ENCODE measurements around the gene RPL9. TPM values are rescaled to one million over a fixed set of nuclear protein-coding genes. Genes with fewer than 3 reads are reported as not detected.

RPL9 gene
- total and polyA plus RNA-seq, 2 of the 8 experiments (the other 6 are each of a cell fraction or from before 2014, with no cell fraction given), result 1,161 to 1,184 TPM

DNA sequence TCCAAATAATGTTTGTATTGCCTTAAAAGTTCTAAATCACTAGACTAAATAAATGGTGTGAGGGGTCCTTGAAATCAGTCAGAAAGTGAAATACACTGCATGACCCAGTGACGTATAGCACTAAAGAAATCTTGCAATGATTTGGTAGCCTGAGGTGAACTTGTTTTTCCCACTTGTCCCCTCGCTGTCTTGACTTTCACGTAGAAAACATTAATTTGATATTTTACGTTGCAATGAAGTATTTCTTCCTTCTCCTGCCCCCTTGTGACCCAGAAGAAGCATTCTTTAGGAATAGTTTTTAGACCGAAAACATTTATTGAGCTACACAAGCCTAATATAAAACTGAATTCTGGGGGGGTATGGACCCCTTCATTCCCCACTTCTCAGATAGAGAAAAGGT is 48.3 kb downstream of the RPL9 start:
- Histone ChIP-seq H3K4me3 (ENCODE audit: extremely low read depth in 1 of 4, insufficient read depth in 2 of 4, low read depth in 3 of 4, low read length in 4 of 4) (no peak overlapping the region), H2AFZ (ENCODE audit: low read length) (no peak overlapping the region), H2BK5ac (ENCODE audit: low read depth, low read length) (no peak overlapping the region), H3K14ac (ENCODE audit: insufficient read length) (no peak overlapping the region), H3K79me1 (ENCODE audit: low read depth, low read length) (no peaks in the 10 kb centered on the region), H3K27me3 (replicated peaks in 1 of 4; ENCODE audit: control insufficient read depth in 3 of 4, extremely low read depth in 1 of 4, insufficient read depth in 3 of 4, low read length in 3 of 4) (no peaks in the 10 kb centered on the region), H3K23me2 (ENCODE audit: low read depth, low read length) (no peaks in the 10 kb centered on the region), H3K36me3 (ENCODE audit: control insufficient read depth in 2 of 4, insufficient read depth in 4 of 4, low read length in 3 of 4) (no peaks in the 10 kb centered on the region), H3K4me1 (replicated peaks in 1 of 4; ENCODE audit: control insufficient read depth in 3 of 4, insufficient read depth in 4 of 4, low read length in 3 of 4) (no peaks in the 10 kb centered on the region), H2BK12ac (ENCODE audit: low read depth, low read length) (no peak overlapping the region), H3K27ac (ENCODE audit: low read depth, low read length) (no peak overlapping the region), H4K91ac (replicated peaks; ENCODE audit: insufficient read length, low read length) (no peak overlapping the region), H3K9me3 (ENCODE audit: insufficient read depth in 2 of 2, low read depth in 1 of 2, low read length in 1 of 2) (no peaks in the 10 kb centered on the region), H2AK5ac (ENCODE audit: low read depth, low read length) (no peak overlapping the region), H3K9ac (replicated peaks in 1 of 4; ENCODE audit: extremely low read depth in 1 of 4, low read depth in 3 of 4, low read length in 3 of 4) (no peak overlapping the region), H3K23ac (ENCODE audit: insufficient read length) (no peak overlapping the region), H2BK120ac (replicated peaks; ENCODE audit: low read depth, low read length) (no peak overlapping the region), H2BK15ac (ENCODE audit: low read length) (no peak overlapping the region), H3K79me2 (ENCODE audit: control insufficient read depth in 1 of 2, insufficient read depth in 2 of 2, low read length in 2 of 2) (no peaks in the 10 kb centered on the region), H4K5ac (ENCODE audit: insufficient read length, low read depth, low read length) (no peak overlapping the region), H4K20me1 (replicated peaks in 1 of 2; ENCODE audit: control insufficient read depth in 1 of 2, insufficient read depth in 2 of 2, low read length in 2 of 2) (no peaks in the 10 kb centered on the region), H3K4me2 (ENCODE audit: insufficient read depth in 1 of 2, low read depth in 2 of 2, low read length in 2 of 2) (no peak overlapping the region), H4K8ac (ENCODE audit: extremely low read depth, insufficient read depth, low read length) (no peak overlapping the region), H3K56ac (replicated peaks; ENCODE audit: insufficient read length, low read depth, low read length) (no peak overlapping the region), H3K18ac (ENCODE audit: extremely low read depth, low read length) (no peak overlapping the region), H2BK20ac (ENCODE audit: low read length) (no peak overlapping the region), H3K4ac (replicated peaks; ENCODE audit: insufficient read length, low read depth, low read length) (no peak overlapping the region)
- DNase-seq (ENCODE audit: low read depth in 1 of 2, low spot score in 2 of 2), result no peak
- WGBS, 2 experiments (ENCODE audit: extremely low coverage in 1 of 2, insufficient coverage in 1 of 2, insufficient read length in 1 of 2, insufficient replicate concordance in 2 of 2, low coverage in 1 of 2, low lambda C conversion rate in 2 of 2, missing lambda C conversion rate in 1 of 2), result 88% methylated on average over 5 of the region's 5 CpGs; no CpG with 5 or more reads in 1 of the 2 experiments
- POLR2A ChIA-PET (ENCODE audit: partially characterized antibody), result no interaction called here
- TF ChIP-seq, protein P1, sequence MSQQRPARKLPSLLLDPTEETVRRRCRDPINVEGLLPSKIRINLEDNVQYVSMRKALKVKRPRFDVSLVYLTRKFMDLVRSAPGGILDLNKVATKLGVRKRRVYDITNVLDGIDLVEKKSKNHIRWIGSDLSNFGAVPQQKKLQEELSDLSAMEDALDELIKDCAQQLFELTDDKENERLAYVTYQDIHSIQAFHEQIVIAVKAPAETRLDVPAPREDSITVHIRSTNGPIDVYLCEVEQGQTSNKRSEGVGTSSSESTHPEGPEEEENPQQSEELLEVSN (IDR thresholded peaks at IDR 0.05), result no peak
- TF ChIP-seq CTCF (IDR thresholded peaks at IDR 0.05; ENCODE audit: control extremely low read depth in 1 of 3, insufficient read depth in 1 of 3, low read depth in 1 of 3, low read length in 3 of 3) (peak in 1 of 3 experiments; percentile 13; a peak in 1 of 4 replicates), CTBP2 (IDR thresholded peaks at IDR 0.05; ENCODE audit: borderline replicate concordance, insufficient read depth, insufficient read length, low read length) (no peak), RAD21 (IDR thresholded peaks at IDR 0.05 in 1 of 2, conservative IDR thresholded peaks at IDR 0.05 in 1 of 2; ENCODE audit: low read depth in 2 of 2, low read length in 2 of 2) (peak in 1 of 2 experiments; percentile 20; a peak in 1 of 4 replicates)
- FAIRE-seq, result no peak
- CTCF ChIA-PET (ENCODE audit: partially characterized antibody), result interaction anchor here (0.6 to 1.6 kb wide), 3 partner anchors 11 to 65 kb away, joined by 3 to 4 read pairs (median 3); no protein-coding TSS in a partner anchor

Data from H1 (cell line).